SK-N-SH (cell line): Measurements from ENCODE around the gene AGAP2. TPM values are rescaled to one million over a fixed set of nuclear protein-coding genes. Genes with fewer than 3 reads are reported as not detected.
"Not testable (repeated sequence)": the region's sequence is repeated elsewhere in the genome, so short reads cannot be mapped to it uniquely, and the experiment has no call there.

Experiments used
- CTCF ChIA-PET: fragments of 300-600, 350-600 bp; formaldehyde crosslinking; extraction: SDS; loops from one replicate; lab custom pipeline; 2021; lab: Yijun Ruan, JAX
- POLR2A ChIA-PET: fragments of 350-600 bp; sonication (Branson Sonifier 250); formaldehyde crosslinking; extraction: SDS; loops from one replicate; lab custom pipeline; 2020; ENCODE audit warnings: antibody characterized with exemption, inconsistent platforms; lab: Yijun Ruan, JAX
- DNase-seq: peaks from one replicate; pipeline ENCODE4 v3.0.0; 2012
- H2AFZ ChIP-seq: fragments of 200-600 bp; sonication (generic); 2 replicates; pipeline ENCODE4 v1.8.1; 2016; ENCODE audit warnings: antibody characterized with exemption, mild to moderate bottlenecking, low read depth
- H3F3A ChIP-seq: fragments of 200-600 bp; sonication (generic); replicated peaks from 2 replicates; pipeline ENCODE3; 2016; ENCODE audit warnings: antibody characterized with exemption, mild to moderate bottlenecking; ENCODE audit not compliant: insufficient read depth
- H3K27ac ChIP-seq, 2 experiments: fragments of 200-500 bp in 1 of 2; fragments of 200-600 bp in 1 of 2; sonication (Bioruptor generic) in 1 of 2; sonication (generic), shearing (Covaris generic) in 1 of 2; 2 replicates each; pipeline versions ENCODE4 v1.5.1 to v1.6.1; 2014 to 2016; ENCODE audit warnings: low read depth in 2 of 2, inconsistent platforms in 1 of 2, low read length in 1 of 2, mild to moderate bottlenecking in 1 of 2, mixed read lengths in 1 of 2
- H3K27me3 ChIP-seq: fragments of 200-600 bp; sonication (generic), shearing (Covaris generic); 2 replicates; pipeline ENCODE4 v1.6.1; 2016; ENCODE audit warnings: mixed run types; ENCODE audit not compliant: insufficient read depth
- H3K36me3 ChIP-seq, 2 experiments: fragments of 200-500 bp in 1 of 2; fragments of 200-600 bp in 1 of 2; sonication (Bioruptor generic) in 1 of 2; sonication (generic) in 1 of 2; replicated peaks in 1 of 2; 2 replicates each; pipeline versions ENCODE3 to v1.5.1; 2014 to 2016; ENCODE audit warnings: low read length in 1 of 2, mild to moderate bottlenecking in 1 of 2; ENCODE audit not compliant: insufficient read depth in 2 of 2, control insufficient read depth in 1 of 2
- H3K4me1 ChIP-seq, 2 experiments: fragments of 200-500 bp in 1 of 2; fragments of 200-600 bp in 1 of 2; sonication (Bioruptor generic) in 1 of 2; sonication (generic), shearing (Covaris generic) in 1 of 2; 2 replicates each; pipeline versions ENCODE4 v1.5.1 to v1.6.1; 2014 to 2016; ENCODE audit warnings: low read depth in 1 of 2, low read length in 1 of 2, mixed run types in 1 of 2; ENCODE audit not compliant: insufficient read depth in 2 of 2, control insufficient read depth in 1 of 2
- H3K4me2 ChIP-seq: fragments of 200-600 bp; sonication (generic), shearing (Covaris generic); 2 replicates; pipeline ENCODE4 v1.6.1; 2017; ENCODE audit warnings: mixed run types
- H3K4me3 ChIP-seq, 2 experiments: fragments of 200-500 bp in 1 of 2; fragments of 200-600 bp in 1 of 2; sonication (Bioruptor generic) in 1 of 2; sonication (generic), shearing (Covaris generic) in 1 of 2; 2 replicates each; pipeline versions ENCODE4 v1.5.1 to v1.8.1; 2014 to 2016; ENCODE audit warnings: low read depth in 2 of 2, inconsistent platforms in 1 of 2, low read length in 1 of 2, mild to moderate bottlenecking in 1 of 2, mixed read lengths in 1 of 2, moderate library complexity in 1 of 2
- H3K79me2 ChIP-seq: fragments of 200-600 bp; sonication (generic); 2 replicates; pipeline ENCODE4 v1.8.1; 2017; ENCODE audit warnings: mild to moderate bottlenecking; ENCODE audit not compliant: insufficient read depth
- H3K9ac ChIP-seq: fragments of 200-600 bp; sonication (generic); 2 replicates; pipeline ENCODE4 v1.6.1; 2017; ENCODE audit warnings: mixed run types
- H3K9me2 ChIP-seq: fragments of 200-600 bp; sonication (generic); 2 replicates; pipeline ENCODE4 v1.6.1; 2017; ENCODE audit warnings: mixed run types
- H3K9me3 ChIP-seq: fragments of 200-600 bp; sonication (generic); 2 replicates; pipeline ENCODE4 v1.6.1; 2017; ENCODE audit warnings: mixed run types, mild to moderate bottlenecking, moderate library complexity
- H4K20me1 ChIP-seq: fragments of 200-600 bp; sonication (generic); 2 replicates; pipeline ENCODE4 v1.6.1; 2017; ENCODE audit warnings: mild to moderate bottlenecking, mixed run types; ENCODE audit not compliant: insufficient read depth
- CTCF ChIP-seq: fragments of 200-600 bp; sonication (generic); IDR thresholded peaks from 2 replicates; pipeline ENCODE4 v1.6.1; 2017; ENCODE audit warnings: antibody characterized with exemption, mild to moderate bottlenecking, moderate library complexity
- FOXJ3 ChIP-seq: sonication (generic); formaldehyde crosslinking; IDR thresholded peaks from 2 replicates; pipeline ENCODE4 v1.5.1; 2020; ENCODE audit warnings: mild to moderate bottlenecking, missing genetic modification reagents
- FOXM1 ChIP-seq: IDR thresholded peaks from 2 replicates; pipeline ENCODE4 v1.4.0; 2012; ENCODE audit warnings: low read depth, mild to moderate bottlenecking
- NFIC ChIP-seq: IDR thresholded peaks from 2 replicates; pipeline ENCODE4 v1.4.0; 2012; ENCODE audit warnings: borderline replicate concordance
- NRF1 ChIP-seq: IDR thresholded peaks from 2 replicates; pipeline ENCODE4 v1.6.1; 2012; ENCODE audit warnings: low read depth, mild to moderate bottlenecking, low read length
- POLR2AphosphoS5 ChIP-seq: IDR thresholded peaks from 2 replicates; pipeline ENCODE4 v1.6.1; 2012; ENCODE audit warnings: low read depth, low read length
- RAD21 ChIP-seq: IDR thresholded peaks from 2 replicates; pipeline ENCODE4 v1.6.1; 2012; ENCODE audit warnings: mild to moderate bottlenecking, low read length
- SIN3A ChIP-seq: IDR thresholded peaks from 2 replicates; pipeline ENCODE4 v1.6.1; 2012; ENCODE audit warnings: low read depth, mild to moderate bottlenecking, low read length, moderate library complexity, borderline replicate concordance
- SMC3 ChIP-seq: IDR thresholded peaks from 2 replicates; pipeline ENCODE4 v1.6.1; 2012; ENCODE audit warnings: low read depth, low read length, improper control_type of control experiment
- TEAD4 ChIP-seq: IDR thresholded peaks from 2 replicates; pipeline ENCODE4 v1.4.0; 2012; ENCODE audit warnings: mild to moderate bottlenecking, borderline replicate concordance; ENCODE audit not compliant: insufficient read depth
- YY1 ChIP-seq: IDR thresholded peaks from 2 replicates; pipeline ENCODE4 v1.4.0; 2012; ENCODE audit warnings: low read depth, mild to moderate bottlenecking
- WGBS: methylation state at CpG from one replicate; pipeline ENCODE4 v1.1.6; 2017; ENCODE audit warnings: low lambda C conversion rate; 5-methylcytosine and 5-hydroxymethylcytosine counted together
- polyA plus RNA-seq, 3 experiments: library from polyadenylated mRNA; depleted of rRNA; stranded (reverse); fragments of >200 nt; gene quantifications; 2 replicates each; pipeline ENCODE4 v1.2.3, GENCODE V29; 2012
- TF ChIP-seq, protein P1 (sequence below): IDR thresholded peaks from 2 replicates; pipeline ENCODE4 v1.4.0; 2012; ENCODE audit warnings: low read depth, borderline replicate concordance
- TF ChIP-seq, protein P2 (sequence below): fragments of 150-350 bp; IDR thresholded peaks from 2 replicates; pipeline ENCODE4 v1.6.1; 2016; ENCODE audit warnings: mild to moderate bottlenecking, low read depth, low read length

Gene AGAP2
- polyA plus RNA-seq, 1 of the 3 experiments (the other 2 are of a cell fraction) = 5.2 TPM

- Histone ChIP-seq H3K4me3 (no peak overlapping the region), H3K9me2 (no peaks in the 10 kb centered on the region), H3F3A (peaks cover 18% of the 10 kb centered on the region), H3K27ac (no peak overlapping the region), H2AFZ (no peak overlapping the region), H3K27me3 (no peaks in the 10 kb centered on the region), H4K20me1 (no peaks in the 10 kb centered on the region), H3K36me3 (peaks cover 3 to 31% of the 10 kb centered on the region in 2 experiments), H3K4me1 (peaks cover 0 to 8% of the 10 kb centered on the region in 2 experiments; a peak in 1 of 4 replicates), H3K9ac (no peak overlapping the region), H3K9me3 (no peaks in the 10 kb centered on the region), H3K4me2 (no peak overlapping the region), H3K79me2 (no peaks in the 10 kb centered on the region)
- no peak for DNase-seq
- 83% methylated on average over 2 of the region's 2 CpGs for WGBS
- POLR2A ChIA-PET = no interaction called here
- CTCF ChIA-PET = interaction anchor here (0.6 to 9.4 kb wide), 7 partner anchors 12 to 140 kb away, joined by 3 to 133 read pairs (median 5); partner anchors contain the start of genes AGAP2 and B4GALNT1
- TF ChIP-seq NRF1 = no peak
- TF ChIP-seq POLR2AphosphoS5 = no peak
- no peak for TF ChIP-seq SMC3
- no peak for TF ChIP-seq YY1
- TF ChIP-seq, protein P1, sequence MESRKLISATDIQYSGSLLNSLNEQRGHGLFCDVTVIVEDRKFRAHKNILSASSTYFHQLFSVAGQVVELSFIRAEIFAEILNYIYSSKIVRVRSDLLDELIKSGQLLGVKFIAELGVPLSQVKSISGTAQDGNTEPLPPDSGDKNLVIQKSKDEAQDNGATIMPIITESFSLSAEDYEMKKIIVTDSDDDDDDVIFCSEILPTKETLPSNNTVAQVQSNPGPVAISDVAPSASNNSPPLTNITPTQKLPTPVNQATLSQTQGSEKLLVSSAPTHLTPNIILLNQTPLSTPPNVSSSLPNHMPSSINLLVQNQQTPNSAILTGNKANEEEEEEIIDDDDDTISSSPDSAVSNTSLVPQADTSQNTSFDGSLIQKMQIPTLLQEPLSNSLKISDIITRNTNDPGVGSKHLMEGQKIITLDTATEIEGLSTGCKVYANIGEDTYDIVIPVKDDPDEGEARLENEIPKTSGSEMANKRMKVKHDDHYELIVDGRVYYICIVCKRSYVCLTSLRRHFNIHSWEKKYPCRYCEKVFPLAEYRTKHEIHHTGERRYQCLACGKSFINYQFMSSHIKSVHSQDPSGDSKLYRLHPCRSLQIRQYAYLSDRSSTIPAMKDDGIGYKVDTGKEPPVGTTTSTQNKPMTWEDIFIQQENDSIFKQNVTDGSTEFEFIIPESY = no peak
- no peak for TF ChIP-seq TEAD4
- TF ChIP-seq FOXJ3 = no peak
- no peak for TF ChIP-seq RAD21
These were observed 14.9 kb downstream of the AGAP2 start for GRCh38 chr12:57723630-57723962.

GRCh38 chr12:57722716-57723629 lies 15.6 kb downstream of the AGAP2 start:
- peaks cover 3 to 34% of the 10 kb centered on the region in 2 experiments for H3K36me3 ChIP-seq
- H3K9ac ChIP-seq = no peak overlapping the region
- H3K4me3 ChIP-seq = no peak overlapping the region
- POLR2A ChIA-PET = no interaction called here
- H3K27ac ChIP-seq = no peak overlapping the region
- H3K9me3 ChIP-seq = no peaks in the 10 kb centered on the region
- H3K4me1 ChIP-seq = peaks cover 0 to 8% of the 10 kb centered on the region in 2 experiments; a peak in 1 of 4 replicates
- no peak for DNase-seq
- CTCF ChIA-PET = interaction anchor here (1.2 to 9.4 kb wide), 5 partner anchors 11 to 140 kb away, joined by 4 to 133 read pairs (median 5); partner anchors contain the start of genes AGAP2 and B4GALNT1
- no peak overlapping the region for H2AFZ ChIP-seq
- no peak overlapping the region for H3K4me2 ChIP-seq
- H4K20me1 ChIP-seq = no peaks in the 10 kb centered on the region
- no peaks in the 10 kb centered on the region for H3K27me3 ChIP-seq
- TF ChIP-seq NFIC (no peak), NRF1 (no peak), SIN3A (no peak), FOXM1 (no peak), CTCF (no peak)
- TF ChIP-seq, protein P2, sequence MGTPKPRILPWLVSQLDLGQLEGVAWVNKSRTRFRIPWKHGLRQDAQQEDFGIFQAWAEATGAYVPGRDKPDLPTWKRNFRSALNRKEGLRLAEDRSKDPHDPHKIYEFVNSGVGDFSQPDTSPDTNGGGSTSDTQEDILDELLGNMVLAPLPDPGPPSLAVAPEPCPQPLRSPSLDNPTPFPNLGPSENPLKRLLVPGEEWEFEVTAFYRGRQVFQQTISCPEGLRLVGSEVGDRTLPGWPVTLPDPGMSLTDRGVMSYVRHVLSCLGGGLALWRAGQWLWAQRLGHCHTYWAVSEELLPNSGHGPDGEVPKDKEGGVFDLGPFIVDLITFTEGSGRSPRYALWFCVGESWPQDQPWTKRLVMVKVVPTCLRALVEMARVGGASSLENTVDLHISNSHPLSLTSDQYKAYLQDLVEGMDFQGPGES = no peak
- 69% methylated on average over 10 of the region's 11 CpGs for WGBS
- H3K79me2 ChIP-seq = no peaks in the 10 kb centered on the region
- H3F3A ChIP-seq = peaks cover 12% of the 10 kb centered on the region
- H3K9me2 ChIP-seq = no peaks in the 10 kb centered on the region

DNA sequence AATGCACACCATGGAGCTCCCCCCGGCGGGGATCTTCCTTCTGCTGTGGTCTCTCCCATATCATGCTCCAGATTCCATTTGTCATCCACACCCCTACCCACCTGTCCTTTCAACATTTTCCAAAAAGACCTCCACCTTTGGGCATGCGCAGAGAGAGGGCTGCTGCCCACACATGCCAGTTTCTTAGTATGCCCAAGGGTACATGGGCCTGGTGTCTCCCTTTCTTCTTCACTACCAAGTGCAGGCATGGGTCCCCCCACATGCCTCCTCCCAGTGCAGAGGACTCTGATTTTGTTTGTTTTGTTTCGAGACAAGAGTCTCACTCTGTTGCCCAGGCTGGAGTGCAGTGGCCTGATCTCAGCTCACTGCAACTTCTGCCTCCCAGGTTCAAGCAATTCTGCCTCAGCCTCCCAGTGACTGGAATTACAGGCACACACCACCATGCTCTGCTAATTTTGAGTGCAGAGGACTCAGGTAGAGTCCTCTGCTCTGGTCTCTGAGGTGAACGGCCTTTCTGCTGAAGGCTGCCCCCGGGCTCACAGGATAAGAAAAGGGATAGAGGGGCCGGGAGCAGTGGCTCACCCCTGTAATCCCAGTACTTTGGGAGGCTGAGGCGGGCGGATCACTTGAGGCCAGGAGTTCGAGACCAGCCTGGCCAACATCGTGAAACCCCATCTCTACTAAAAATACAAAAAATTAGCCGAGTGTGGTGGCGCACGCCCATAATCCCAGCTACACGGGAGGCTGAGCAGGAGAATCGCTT lies 16.5 kb downstream of the AGAP2 start:
- H3K36me3 ChIP-seq = peaks cover 0 to 34% of the 10 kb centered on the region in 2 experiments
- CTCF ChIA-PET = interaction anchor here (0.7 to 9.4 kb wide), 5 partner anchors 10 to 100 kb away, joined by 3 to 133 read pairs (median 4); partner anchors contain the start of genes AGAP2, B4GALNT1 and OS9
- DNase-seq, H3F3A ChIP-seq, H3K4me3 ChIP-seq, H3K9me2 ChIP-seq, H3K27ac ChIP-seq, H3K4me1 ChIP-seq, H3K9ac ChIP-seq, H3K9me3 ChIP-seq, H3K79me2 ChIP-seq, H4K20me1 ChIP-seq, H2AFZ ChIP-seq, POLR2A ChIA-PET, H3K4me2 ChIP-seq, H3K27me3 ChIP-seq: not testable (repeated sequence)
- WGBS = 96% methylated on average over 16 of the region's 16 CpGs
